Body of pancreas (tissue), 4 donors: ENCODE results near the gene SYAP1. TPM values are rescaled to one million over a fixed set of nuclear protein-coding genes. Genes with fewer than 3 reads are reported as not detected.
A peak's percentile ranks its signal among the peaks of the same experiment; 100 is the strongest.
"Not testable (repeated sequence)": the region's sequence is repeated elsewhere in the genome, so short reads cannot be mapped to it uniquely, and the experiment has no call there.

Source experiments
- ATAC-seq: fragments of 150-250 bp; one replicate; pipeline ENCODE4 v1.9.1; 2016
- DNase-seq, 4 donors: peaks; one replicate each; pipeline ENCODE4 v3.0.0-alpha.2; 2019
- H3K27ac ChIP-seq, 4 donors: fragments of 200-600 bp; sonication (generic); 1 replicate in 3 of 4; 2 replicates in 1 of 4; pipeline versions ENCODE4 v1.5.1 to v1.6.1; 2016 to 2019; ENCODE audit warnings: mild to moderate bottlenecking in 1 of 4, mixed read lengths in 1 of 4, moderate library complexity in 1 of 4
- H3K27me3 ChIP-seq, 2 donors: fragments of 200-600 bp; sonication (generic); one replicate each; pipeline ENCODE4 v1.6.0; 2016; ENCODE audit warnings: mild to moderate bottlenecking in 1 of 2
- H3K36me3 ChIP-seq, 2 donors: fragments of 200-600 bp; sonication (generic); replicated peaks in 1 of 2; 2 replicates each; pipeline ENCODE4 v1.5.1; 2016; ENCODE audit warnings: low read depth in 2 of 2; ENCODE audit not compliant: insufficient read depth in 1 of 2
- H3K4me1 ChIP-seq: fragments of 200-600 bp; sonication (generic); one replicate; pipeline ENCODE4 v1.6.0; 2016
- H3K4me3 ChIP-seq, 2 donors: fragments of 200-600 bp; sonication (generic); 1 replicate in 1 of 2; 2 replicates in 1 of 2; pipeline ENCODE4 v1.5.1; 2016 to 2019
- H3K9me3 ChIP-seq, 3 donors: fragments of 200-600 bp; sonication (generic); 1 replicate in 2 of 3; 2 replicates in 1 of 3; pipeline ENCODE4 v1.5.1; 2016
- CTCF ChIP-seq, 7 experiments: fragments of 450-650 bp in 4 of 7; fragments of 200-600 bp in 3 of 7; sonication (generic) in 3 of 7; IDR thresholded peaks; one replicate each; pipeline ENCODE4 v1.5.1; 2016 to 2019; ENCODE audit warnings: antibody characterized with exemption in 7 of 7
- POLR2A ChIP-seq, 3 donors: fragments of 450-650 bp; IDR thresholded peaks; one replicate each; pipeline ENCODE4 v1.6.1; 2016; ENCODE audit warnings: antibody characterized with exemption in 3 of 3, mild to moderate bottlenecking in 2 of 3
- WGBS, 2 donors: methylation state at CpG; one replicate each; pipeline ENCODE4 v1.1.5; 2017; 5-methylcytosine and 5-hydroxymethylcytosine counted together
- intact Hi-C: fragments of 100-400 bp; cut with DNase I; formaldehyde crosslinking; loops from one replicate; pipeline ENCODE4 v1.15.1; 2023
- total RNA-seq, 2 donors: library from RNA; depleted of rRNA; stranded (reverse); fragments of >200 nt; gene quantifications; one replicate each; pipeline ENCODE4 v1.1.0, GENCODE V29; 2016

SYAP1 gene
- total RNA-seq, 2 donors from 2014 or later, result 15.3 to 15.8 TPM

DNA sequence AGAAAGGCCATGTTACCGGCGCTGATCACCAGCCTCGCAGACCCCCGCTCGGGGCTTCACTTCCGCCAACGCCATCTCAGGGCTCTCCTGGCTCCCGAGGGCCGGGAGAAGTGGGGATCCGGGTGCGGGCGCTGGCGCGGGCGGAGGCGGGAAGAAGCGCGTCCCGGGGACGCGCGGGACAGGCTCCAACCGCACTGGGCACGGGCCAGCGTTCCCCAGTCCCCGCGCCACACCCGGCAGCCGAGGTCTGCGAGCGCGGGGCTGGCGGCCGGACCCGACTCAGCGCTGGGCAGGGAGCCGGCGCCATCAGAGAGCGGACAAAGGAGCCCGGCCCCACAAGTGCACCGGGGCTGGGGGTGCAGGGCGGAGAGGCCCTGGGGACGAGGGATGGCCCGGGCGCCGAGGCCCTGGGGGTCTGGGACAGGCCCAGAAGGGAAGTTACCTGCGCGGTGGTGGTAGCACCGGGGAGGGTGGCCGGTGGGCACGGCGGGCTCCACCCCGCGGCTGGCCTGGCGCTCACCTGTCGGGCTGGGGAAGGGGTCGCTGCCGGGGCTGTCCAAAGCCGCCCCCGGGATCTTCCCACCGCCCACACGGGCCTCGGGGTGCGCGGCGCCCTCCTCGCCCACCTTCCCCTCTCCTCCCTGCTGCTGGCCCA is 7.4 kb upstream of the SYAP1 start:
- Histone ChIP-seq H3K9me3 (no peaks in the 10 kb centered on the region), H3K36me3 (no peaks in the 10 kb centered on the region), H3K4me3 (peak overlapping the region; percentile 27 to 54), H3K27ac (peak overlapping the region; percentile 69 to 86 (median 85)), H3K27me3 (no peaks in the 10 kb centered on the region), H3K4me1 (peaks cover 12% of the 10 kb centered on the region)
- TF ChIP-seq POLR2A (IDR thresholded peaks at IDR 0.05) (no peak), CTCF (IDR thresholded peaks at IDR 0.05) (no peak)
- peak in 1 of 4 donors; percentile 36 for DNase-seq
- WGBS, 2 donors, result no CpG with 5 or more reads among the region's 67 CpGs
- intact Hi-C loops, result no loop called here
- peak; percentile 51 for ATAC-seq

DNA sequence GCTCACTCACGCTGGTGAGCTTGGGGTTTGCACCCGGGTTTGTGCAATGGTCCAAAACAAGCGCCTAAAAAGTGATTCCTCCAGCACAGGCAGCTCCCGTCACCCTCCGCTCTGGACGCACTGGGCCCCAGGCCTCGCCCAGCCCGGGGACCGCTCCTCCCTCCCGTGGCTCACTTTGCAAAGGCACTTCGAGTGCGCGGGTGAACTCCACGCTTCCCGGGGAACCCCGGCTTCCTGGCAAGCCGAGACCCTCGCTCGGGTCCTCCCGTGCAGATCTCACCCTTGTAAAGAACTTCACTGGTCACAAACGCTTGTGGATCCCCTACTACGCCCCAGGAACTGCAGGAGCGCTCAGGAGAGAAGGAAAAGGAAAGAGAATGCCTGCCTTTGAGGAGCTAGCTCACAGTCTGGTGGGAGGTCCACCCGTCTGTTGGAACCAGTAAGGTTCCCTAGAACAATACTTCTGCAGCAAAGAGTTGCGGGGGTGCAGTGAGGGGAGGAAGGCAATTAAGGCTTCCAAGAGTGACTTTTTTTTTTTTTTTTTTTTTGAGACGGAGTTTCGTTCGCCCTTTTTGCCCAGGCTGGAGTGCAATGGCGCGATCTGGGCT is 6.8 kb upstream of the SYAP1 start, which contains the start of gene CTPS2:
TSS of gene CTPS2 (minus strand) at position 122 of the 608 bp plus-strand sequence. CDS start 9,767 bp downstream, outside the sequence.
- peak within 1 kb of the TSS; percentile 69 to 86 (median 85) for H3K27ac ChIP-seq
- H3K27me3 ChIP-seq, result no peaks in the 10 kb centered on the region
- DNase-seq (peak; percentile 66 to 75 (median 74)), ATAC-seq (peak; percentile 91)
- no peaks in the 10 kb centered on the region for H3K9me3 ChIP-seq
- 6% methylated on average over 22 of the region's 30 CpGs; no CpG with 5 or more reads in 1 of the 2 donors for WGBS, 2 donors
- intact Hi-C loops, result no loop called here
- peak within 1 kb of the TSS; percentile 27 to 54 for H3K4me3 ChIP-seq
- TF ChIP-seq POLR2A (IDR thresholded peaks at IDR 0.05) (peak; percentile 45 to 84 (median 81)), CTCF (IDR thresholded peaks at IDR 0.05) (peak in 3 of 7 experiments; percentile 22 to 27 (median 25))
- no peaks in the 10 kb centered on the region for H3K36me3 ChIP-seq
- H3K4me1 ChIP-seq, result peaks cover 12% of the 10 kb centered on the region

DNA sequence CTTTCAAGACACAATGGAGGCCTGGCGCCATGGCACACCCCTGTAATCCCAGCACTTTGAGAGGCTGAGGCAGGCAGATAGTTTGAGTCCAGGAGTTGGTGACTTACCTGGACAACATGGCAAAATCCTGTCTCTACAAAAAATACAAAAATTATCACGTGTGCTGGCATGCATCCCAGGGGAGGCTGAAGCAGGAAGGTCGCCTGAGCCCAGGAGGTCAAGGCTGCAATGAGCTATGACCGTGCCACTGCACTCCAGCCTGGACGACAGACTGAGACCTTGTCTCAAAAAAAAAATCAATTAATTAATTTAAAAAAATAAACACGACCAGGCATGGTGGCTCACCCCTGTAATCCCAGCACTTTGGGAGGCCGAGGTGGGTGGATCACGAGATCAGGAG is 4.9 kb upstream of the SYAP1 start:
- no peaks in the 10 kb centered on the region for H3K9me3 ChIP-seq
- TF ChIP-seq POLR2A (IDR thresholded peaks at IDR 0.05) (no peak), CTCF (IDR thresholded peaks at IDR 0.05) (no peak)
- no peak overlapping the region for H3K27ac ChIP-seq
- ATAC-seq (no peak), DNase-seq (no peak)
- no peaks in the 10 kb centered on the region for H3K27me3 ChIP-seq
- no peaks in the 10 kb centered on the region for H3K36me3 ChIP-seq
- intact Hi-C loops, result no loop called here
- no peak overlapping the region for H3K4me3 ChIP-seq
- whole genome bisulfite sequencing, 2 donors, result 70 to 71% methylated on average over 6 to 8 of the region's 8 CpGs
- H3K4me1 ChIP-seq, result peaks cover 12% of the 10 kb centered on the region

DNA sequence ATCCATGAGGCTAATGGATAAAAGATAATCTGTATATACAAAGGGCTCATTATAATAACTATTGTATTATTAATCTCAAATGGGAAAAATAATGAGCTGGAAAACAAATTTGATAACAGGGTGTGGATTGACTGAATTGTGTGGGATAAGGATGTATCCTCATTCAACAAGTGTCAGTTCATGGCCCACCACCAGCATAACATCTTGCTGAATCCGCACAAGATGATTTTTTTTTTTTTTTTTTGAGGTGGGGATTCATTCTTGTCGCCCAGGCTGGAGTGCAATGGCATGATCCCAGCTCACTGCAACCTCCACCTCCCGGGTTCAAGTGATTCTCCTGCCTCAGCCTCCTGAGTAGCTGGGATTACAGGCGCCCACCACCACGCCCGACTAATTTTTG is 3.8 kb upstream of the SYAP1 start:
- ATAC-seq, H3K27me3 ChIP-seq, DNase-seq, intact Hi-C loops, H3K9me3 ChIP-seq, H3K27ac ChIP-seq, H3K36me3 ChIP-seq, H3K4me3 ChIP-seq: not testable (repeated sequence)
- peaks cover 12% of the 10 kb centered on the region for H3K4me1 ChIP-seq
- WGBS, 2 donors, result 90 to 100% methylated on average over 1 of the region's 6 CpGs

- H3K36me3 ChIP-seq, H3K27ac ChIP-seq, DNase-seq, intact Hi-C loops, ATAC-seq, H3K4me3 ChIP-seq, H3K27me3 ChIP-seq, H3K9me3 ChIP-seq: not testable (repeated sequence)
- 73 to 74% methylated on average over 5 to 6 of the region's 6 CpGs for WGBS, 2 donors
- H3K4me1 ChIP-seq, result peaks cover 13% of the 10 kb centered on the region
Observed at GRCh38 chrX:16716451-16716850, 3.0 kb upstream of the SYAP1 start.
